ENCODE data around the gene KIF22.

KIF22 gene

DNA sequence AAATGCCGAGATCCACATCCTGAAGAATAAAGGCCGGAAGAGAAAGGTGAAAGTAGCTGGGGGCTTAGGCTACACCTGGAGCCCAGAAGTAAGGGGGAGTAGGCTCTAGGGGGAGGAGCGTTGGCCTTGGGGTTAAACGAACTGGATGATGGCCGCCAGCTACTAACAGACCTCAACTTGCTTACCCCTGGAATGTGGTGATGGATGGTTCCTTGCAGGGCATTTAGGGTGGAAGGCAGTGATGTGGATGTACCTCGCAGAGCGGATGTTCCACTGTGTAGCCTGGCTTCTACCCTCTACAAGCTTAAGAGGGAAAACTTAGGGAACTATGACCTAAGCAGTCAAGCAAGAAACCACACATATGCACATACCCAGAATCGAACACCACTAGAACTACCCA, 13.5 kb downstream of the KIF22 start:
- DNase-seq = no peak
- ATAC-seq = no peak

DNA sequence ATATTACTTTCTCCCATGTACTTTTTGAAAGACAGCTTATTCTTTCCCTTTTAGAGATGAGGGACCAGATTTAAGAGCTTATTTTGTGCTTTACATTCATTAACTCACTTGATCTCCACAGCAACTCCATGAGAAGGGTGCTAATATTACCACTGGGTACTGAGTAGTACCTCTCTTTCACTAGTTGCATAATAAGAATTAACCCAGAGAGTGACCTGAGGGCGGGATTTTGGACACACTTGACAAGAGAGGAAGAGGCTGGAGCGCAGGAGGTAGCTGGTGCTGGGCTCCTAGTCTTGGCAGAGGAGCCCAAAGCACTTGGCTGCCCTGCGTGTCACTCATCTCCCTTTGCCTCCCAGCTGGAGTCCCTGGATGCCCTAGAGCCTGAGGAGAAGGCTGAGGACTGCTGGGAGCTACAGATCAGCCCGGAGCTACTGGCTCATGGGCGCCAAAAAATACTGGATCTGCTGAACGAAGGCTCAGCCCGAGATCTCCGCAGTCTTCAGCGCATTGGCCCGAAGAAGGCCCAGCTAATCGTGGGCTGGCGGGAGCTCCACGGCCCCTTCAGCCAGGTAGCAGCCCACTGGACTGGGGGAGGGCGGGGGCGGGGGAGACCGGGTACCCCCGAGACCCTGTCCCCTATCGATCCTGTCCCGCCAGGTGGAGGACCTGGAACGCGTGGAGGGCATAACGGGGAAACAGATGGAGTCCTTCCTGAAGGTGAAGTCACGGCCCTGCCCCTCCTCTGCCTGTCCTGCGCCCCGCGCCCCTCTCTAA, 14.1 kb downstream of the KIF22 start:
- ATAC-seq = no peak
- no peak for DNase-seq

DNA sequence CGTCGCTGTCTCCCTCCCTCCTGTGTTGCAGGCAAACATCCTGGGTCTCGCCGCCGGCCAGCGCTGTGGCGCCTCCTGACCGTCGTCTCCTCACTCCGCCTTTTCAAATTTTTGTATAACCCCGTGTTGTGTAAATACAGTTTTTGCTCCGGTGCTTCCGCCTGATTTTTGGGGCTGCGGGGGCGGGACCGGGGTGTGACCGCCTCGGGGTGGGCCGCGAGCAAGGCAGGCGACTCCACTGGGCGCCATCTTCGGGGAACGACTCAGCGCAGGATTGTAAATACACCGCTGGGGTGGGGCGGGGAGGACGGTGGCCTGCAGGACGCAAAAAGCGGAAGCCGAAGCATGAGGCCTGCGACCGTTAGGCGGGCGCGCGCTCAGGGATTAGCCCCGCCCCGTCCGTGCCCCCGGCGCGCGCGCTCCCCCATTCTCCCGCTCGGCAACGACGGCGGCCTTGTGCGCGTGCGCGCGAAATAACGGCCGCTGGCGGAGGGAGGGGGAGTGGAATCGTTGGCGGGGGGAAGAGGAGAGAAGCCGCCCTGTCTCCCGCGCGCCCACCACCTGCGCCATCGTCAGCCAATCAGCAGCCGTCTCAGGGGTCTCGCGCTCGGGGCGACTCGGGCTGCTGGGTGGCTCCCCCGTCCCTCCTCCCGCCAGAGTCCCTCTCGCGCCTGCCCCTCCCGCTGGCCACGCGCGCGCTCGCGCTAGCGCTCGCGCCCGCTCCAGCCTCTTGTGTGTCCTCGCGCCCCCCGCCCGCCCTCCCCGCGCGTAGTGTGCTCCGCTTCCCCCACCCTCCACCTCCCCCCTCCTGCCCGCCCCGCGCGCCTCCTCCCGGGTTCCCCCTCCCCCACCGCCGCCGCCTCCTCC, 14.9 kb downstream of the KIF22 start:
- ATAC-seq (peak; percentile 72), DNase-seq (peak; percentile 98)

GRCh38 chr16:29806099-29806579, 15.6 kb downstream of the KIF22 start, which contains the start of gene MAZ:
TSS of gene MAZ (plus strand) at chr16:29806529. CDS start at chr16:29806702, 173 bp downstream.
- ATAC-seq (peak; percentile 0), DNase-seq (peak; percentile 82)

GRCh38 chr16:29806641-29807425, 16.3 kb downstream of the KIF22 start:
- ATAC-seq = peak; percentile 5
- DNase-seq = peak; percentile 78

GRCh38 chr16:29807426-29808218, 17.1 kb downstream of the KIF22 start:
- ATAC-seq (peak; percentile 19), DNase-seq (peak; percentile 92)

DNA sequence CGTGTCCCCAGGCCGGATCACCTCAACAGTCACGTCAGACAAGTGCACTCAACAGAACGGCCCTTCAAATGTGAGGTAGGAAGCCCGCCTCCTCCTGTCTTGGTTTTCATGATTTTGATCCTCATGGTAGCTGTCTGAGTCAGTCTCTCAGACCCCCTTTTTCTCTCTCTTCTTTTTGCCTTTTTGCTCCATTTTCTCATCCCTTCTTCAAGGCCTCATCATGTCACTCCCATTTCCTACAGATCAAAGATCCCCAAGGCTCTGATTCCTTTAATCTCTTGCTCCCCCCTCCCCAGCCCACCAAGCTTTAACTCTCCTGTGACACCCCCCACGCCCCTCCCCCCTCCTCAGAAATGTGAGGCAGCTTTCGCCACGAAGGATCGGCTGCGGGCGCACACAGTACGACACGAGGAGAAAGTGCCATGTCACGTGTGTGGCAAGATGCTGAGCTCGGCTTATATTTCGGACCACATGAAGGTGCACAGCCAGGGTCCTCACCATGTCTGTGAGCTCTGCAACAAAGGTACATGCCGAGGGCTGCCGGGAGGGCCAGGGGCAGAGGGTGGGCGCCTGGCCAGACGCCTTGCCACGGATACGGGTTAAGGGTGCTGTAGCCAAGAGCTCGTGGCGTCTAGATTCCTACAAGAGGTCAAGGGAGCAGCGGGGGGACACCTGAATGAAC, 17.8 kb downstream of the KIF22 start:
- ATAC-seq (no peak), DNase-seq (no peak)

DNA sequence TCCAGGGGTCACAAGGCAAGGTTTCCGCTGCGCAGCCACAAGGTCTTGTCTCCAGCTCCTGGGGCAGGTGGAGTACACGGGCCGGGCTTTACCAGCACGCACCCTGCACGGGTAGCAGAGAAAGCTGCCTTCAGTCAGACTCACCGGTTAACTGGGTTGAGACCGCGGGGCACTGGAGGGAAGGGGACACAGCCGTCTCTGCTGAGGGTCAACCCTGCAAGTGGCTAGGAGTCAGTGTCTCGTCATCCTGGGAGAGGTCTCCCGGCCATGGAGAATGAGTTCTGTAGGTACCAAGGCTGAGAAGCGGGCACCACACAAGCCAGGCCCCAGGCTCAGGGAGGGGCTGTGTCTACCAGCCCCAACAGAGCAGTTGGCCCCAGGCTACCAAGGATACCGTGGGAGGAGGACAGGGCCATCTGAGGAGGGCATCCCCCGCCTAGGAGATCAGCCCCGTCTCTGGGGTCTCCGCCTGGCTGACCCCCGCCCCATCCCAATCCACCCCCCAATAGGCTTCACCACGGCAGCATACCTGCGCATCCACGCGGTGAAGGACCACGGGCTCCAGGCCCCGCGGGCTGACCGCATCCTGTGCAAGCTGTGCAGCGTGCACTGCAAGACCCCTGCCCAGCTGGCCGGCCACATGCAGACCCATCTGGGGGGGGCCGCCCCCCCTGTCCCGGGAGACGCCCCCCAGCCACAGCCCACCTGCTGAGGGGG, 18.6 kb downstream of the KIF22 start:
- DNase-seq (no peak), ATAC-seq (no peak)

GRCh38 chr16:29809850-29810698, 19.5 kb downstream of the KIF22 start:
- ATAC-seq = no peak
- DNase-seq = peak; percentile 68

- DNase-seq (no peak), ATAC-seq (no peak)
These were observed 20.2 kb downstream of the KIF22 start for GRCh38 chr16:29810699-29811169.

DNA sequence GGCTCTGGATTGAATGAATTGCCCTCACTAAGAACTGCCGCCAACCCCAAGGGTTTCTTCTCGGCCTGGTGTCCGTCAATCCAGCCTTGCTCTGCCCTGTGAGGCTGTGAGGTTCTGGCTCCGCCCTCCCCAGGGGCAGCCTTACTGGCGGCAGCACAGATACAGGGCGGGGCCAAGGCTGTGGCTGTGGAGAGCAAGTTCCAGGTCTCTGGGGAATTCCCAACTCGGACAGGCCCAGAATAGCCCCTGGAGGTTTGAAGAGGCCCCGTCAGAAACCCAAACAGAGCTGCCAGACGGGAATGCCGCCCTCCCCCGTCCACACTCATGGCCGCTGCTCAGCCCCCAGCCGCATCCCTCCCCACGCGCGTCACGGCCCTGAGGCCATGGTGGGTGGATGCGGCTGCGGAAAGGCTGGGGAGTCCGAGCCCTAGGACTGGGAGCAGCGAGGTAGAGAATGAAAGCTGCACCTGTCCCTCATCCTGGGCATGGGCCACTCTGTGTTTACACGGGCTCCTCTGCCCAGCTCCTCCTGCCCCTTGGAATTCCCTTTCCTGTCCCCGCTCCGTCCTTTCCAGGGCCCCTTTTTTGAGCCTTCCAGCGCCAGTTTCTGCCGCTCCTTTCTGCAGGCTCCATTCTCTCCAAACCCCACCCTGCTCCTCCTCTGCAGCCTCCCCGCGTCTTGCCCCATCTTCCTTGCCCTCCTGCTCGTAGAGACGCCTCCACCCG, 20.8 kb downstream of the KIF22 start:
- ATAC-seq (peak; percentile 50), DNase-seq (peak; percentile 90)

DNA sequence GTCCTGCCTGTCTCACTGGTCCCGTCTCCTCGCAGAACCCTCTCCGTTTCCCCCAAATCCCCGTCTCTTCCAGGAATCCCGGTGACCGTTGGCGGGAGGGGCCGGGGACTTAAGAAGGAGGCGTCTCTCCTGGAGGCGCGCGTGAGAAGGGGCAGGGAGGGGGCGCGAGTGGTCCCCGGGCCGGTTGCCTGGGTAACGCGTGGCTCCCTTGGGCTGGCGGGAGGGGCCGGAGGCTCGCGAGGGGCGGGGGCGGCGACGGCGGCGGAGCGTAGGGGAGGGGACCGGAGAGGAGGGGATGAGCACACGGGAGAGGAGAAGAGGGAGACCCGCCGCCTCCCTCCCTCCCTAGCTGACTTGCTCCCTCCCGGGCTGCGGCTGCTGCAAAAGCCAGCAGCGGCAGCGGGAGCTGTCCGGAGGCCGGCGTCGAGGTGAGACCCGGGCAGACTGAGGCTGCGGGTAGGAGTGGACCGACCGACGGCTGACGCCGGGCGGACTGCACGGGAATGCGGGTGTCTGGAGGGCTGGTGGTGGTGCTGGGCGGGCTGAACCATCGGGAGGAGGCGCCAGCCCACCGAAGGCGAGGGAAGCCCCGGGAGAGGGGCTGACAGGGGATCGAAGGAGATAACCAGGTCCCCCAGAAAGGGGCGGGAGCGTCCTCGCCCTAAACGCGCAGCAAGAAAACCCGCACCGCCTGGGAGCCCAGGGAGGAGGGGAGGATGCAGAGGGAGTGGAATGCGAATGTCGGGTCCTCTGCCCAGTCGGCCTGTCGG, 21.5 kb downstream of the KIF22 start, which contains the start of gene PRRT2:
TSS of gene PRRT2 (plus strand) at position 298 of the 770 bp plus-strand sequence. CDS start 862 bp downstream, outside the sequence.
- DNase-seq = peak; percentile 71
- no peak for ATAC-seq

- DNase-seq (no peak), ATAC-seq (no peak)
These were observed 22.4 kb downstream of the KIF22 start for GRCh38 chr16:29812754-29813643.

DNA sequence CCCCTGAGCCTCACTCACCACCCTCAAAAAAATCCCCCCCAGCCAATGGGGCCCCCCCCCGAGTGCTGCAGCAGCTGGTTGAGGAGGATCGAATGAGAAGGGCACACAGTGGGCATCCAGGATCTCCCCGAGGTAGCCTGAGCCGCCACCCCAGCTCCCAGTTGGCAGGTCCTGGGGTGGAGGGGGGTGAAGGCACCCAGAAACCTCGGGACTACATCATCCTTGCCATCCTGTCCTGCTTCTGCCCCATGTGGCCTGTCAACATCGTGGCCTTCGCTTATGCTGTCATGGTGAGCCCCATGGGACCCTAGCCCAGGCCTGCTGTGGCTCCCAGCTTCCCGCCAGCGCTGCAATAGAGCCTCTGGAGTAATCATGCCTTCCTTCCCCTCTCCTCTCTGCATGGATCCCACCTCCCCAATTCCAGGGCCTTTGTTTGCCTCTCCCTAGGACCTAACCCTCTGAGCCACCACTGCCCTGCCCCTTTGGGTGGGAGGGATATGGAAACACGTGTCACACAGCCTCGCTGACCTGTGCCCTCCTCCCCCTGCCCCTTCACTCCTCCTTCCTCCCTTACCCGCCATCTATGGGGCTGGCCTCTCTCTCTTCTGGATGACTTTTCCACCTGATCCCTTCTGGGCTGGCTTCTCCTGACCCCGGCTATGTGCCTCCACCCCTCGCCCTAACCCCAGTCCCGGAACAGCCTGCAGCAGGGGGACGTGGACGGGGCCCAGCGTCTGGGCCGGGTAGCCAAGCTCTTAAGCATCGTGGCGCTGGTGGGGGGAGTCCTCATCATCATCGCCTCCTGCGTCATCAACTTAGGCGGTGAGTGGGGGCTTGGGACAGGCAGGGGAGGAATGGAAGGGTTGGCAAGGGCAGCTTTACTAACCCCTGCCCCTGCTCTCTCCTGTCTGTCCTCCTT, 23.4 kb downstream of the KIF22 start:
- DNase-seq = no peak
- no peak for ATAC-seq

DNA sequence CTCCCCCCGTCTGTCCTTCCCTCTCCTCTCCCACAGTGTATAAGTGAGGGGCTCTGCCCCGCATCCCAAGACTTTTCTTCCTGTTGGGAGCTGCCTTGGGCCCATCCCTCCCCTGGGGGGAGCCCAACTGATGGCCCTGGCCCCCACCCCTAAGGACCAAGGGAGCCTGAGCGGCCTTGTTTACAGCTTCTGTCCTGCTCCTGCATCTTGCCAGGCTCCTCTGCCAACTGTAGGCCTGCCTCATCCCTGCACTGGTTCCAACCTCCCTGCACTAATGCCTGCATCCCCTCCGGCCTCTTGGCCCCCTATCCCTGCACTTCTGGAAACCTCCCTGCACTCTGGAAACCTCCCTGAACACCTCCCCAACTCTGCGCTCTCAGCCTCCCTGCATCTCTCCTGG, 24.0 kb downstream of the KIF22 start:
- no peak for DNase-seq
- ATAC-seq = no peak
